ENCODE results near the gene IL17REL.

- TF ChIP-seq CTCF (conservative IDR thresholded peaks at IDR 0.05; ENCODE audit: low read length) (no peak), EZH2phosphoT487 (IDR thresholded peaks at IDR 0.05; ENCODE audit: borderline replicate concordance) (no peak)
Observed at GRCh38 chr22:49970528-49971231, 41.9 kb downstream of the IL17REL start.
